ENCODE results near the gene SLTM.
"Not testable (repeated sequence)": the region's sequence is repeated elsewhere in the genome, so short reads cannot be mapped to it uniquely, and the experiment has no call there.

SLTM gene

GRCh38 chr15:58929891-58930416, 3.5 kb downstream of the SLTM start:
- TF ChIP-seq CTCF (IDR thresholded peaks at IDR 0.05; ENCODE audit: borderline replicate concordance, control extremely low read depth, extremely low read depth, insufficient read depth, missing control alignments), result no peak
- no peak for DNase-seq (ENCODE audit: low spot score)
- in situ Hi-C loops (cut with MboI; ENCODE audit: low sequenced_read_pairs, unreplicated experiment), result no loop called here

DNA sequence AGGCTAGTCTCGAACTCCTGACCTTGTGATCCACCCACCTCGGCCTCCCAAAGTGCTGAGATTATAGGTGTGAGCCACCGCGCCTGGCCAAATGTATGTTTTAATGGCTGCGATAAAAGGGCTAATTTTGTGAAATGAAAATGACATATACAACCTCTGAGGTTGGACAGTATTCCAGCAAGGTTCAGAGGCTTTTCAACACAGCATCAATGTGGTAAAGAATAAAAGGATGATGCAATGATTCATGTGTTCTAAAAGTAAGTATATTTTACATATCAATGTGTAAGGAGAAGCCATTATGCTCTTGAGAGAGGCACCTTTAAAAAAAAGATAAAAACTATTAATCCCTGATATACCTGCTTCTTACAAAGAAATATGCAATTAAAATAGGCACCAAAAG, 6.7 kb downstream of the SLTM start:
- DNase-seq (ENCODE audit: low spot score), result no peak
- in situ Hi-C loops (cut with MboI; ENCODE audit: low sequenced_read_pairs, unreplicated experiment), result no loop called here
- no peak for TF ChIP-seq CTCF (IDR thresholded peaks at IDR 0.05; ENCODE audit: borderline replicate concordance, control extremely low read depth, extremely low read depth, insufficient read depth, missing control alignments)

DNA sequence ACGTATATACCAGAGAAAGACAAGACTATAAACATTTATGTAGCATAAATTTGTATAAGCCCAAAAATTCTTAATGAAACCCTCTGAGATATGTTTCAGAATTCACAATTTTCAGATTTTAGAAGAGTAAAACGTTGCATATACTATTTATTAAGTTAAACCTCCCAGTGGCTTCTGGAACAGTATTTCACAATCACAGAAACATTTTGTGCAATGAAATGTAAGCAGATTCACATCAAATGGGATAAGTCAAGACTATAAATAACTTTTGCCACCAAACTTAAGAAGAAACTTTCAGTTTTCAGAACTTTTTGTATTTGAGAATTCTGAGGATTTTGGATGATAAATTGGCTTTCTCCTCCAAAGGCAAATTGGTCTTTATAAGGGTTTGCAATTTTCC, 9.2 kb downstream of the SLTM start:
- DNase-seq (ENCODE audit: low spot score), result no peak
- in situ Hi-C loops (cut with MboI; ENCODE audit: low sequenced_read_pairs, unreplicated experiment), result no loop called here
- no peak for TF ChIP-seq CTCF (IDR thresholded peaks at IDR 0.05; ENCODE audit: borderline replicate concordance, control extremely low read depth, extremely low read depth, insufficient read depth, missing control alignments)

DNA sequence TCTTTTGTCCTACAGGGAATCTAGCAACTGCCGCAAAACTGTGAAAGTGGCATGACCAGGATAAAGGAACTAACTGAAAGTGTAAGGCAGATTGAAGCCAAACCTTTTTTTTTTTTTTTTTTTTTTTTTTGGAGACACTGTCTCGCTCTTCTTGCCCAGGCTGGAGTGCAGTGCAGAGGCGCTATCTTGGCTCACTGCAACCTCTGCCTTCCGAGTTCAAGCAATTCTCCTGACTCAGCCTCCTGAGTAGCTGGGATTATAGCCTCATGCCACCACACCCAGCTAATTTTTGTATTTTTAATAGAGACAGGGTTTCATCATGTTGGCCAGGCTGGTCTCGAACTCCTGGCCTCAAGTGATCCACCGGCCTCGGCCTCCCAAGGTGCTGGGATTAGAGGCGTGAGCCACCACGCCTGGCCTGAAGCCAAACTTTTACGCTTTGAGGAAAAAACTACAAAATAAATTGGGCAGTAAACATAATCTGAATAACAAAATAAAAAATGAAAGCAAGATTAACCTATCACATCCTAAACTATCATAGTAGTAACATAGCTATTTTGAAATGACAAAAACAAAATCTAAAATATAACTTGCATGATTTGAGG, 9.7 kb downstream of the SLTM start:
- in situ Hi-C loops (cut with MboI; ENCODE audit: low sequenced_read_pairs, unreplicated experiment), result no loop called here
- no peak for DNase-seq (ENCODE audit: low spot score)
- TF ChIP-seq CTCF (IDR thresholded peaks at IDR 0.05; ENCODE audit: borderline replicate concordance, control extremely low read depth, extremely low read depth, insufficient read depth, missing control alignments), result no peak

DNA sequence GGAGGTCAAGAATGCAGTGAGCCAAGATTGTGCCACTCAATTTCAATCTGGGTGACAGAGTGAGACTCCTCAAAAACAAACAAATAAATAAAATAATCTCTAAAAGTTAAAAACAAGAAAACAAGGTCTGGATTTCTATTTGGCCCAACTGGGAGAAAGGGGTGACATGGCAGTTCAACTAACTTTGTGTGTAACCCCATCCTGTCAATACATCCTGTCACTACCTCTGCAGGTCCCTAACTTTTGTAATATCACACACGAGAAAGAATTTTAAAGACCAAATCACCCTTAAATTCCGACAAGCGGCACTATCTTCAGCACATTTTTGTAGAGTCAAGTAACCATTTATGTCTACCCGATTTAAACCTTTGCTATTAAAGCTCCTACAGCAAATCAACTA, 10.2 kb downstream of the SLTM start:
- TF ChIP-seq CTCF (IDR thresholded peaks at IDR 0.05; ENCODE audit: borderline replicate concordance, control extremely low read depth, extremely low read depth, insufficient read depth, missing control alignments), result no peak
- in situ Hi-C loops (cut with MboI; ENCODE audit: low sequenced_read_pairs, unreplicated experiment), result no loop called here
- DNase-seq (ENCODE audit: low spot score), result no peak

GRCh38 chr15:58921267-58921790, 12.2 kb downstream of the SLTM start:
- TF ChIP-seq CTCF (IDR thresholded peaks at IDR 0.05; ENCODE audit: borderline replicate concordance, control extremely low read depth, extremely low read depth, insufficient read depth, missing control alignments), result no peak
- no peak for DNase-seq (ENCODE audit: low spot score)
- in situ Hi-C loops (cut with MboI; ENCODE audit: low sequenced_read_pairs, unreplicated experiment), result no loop called here

DNA sequence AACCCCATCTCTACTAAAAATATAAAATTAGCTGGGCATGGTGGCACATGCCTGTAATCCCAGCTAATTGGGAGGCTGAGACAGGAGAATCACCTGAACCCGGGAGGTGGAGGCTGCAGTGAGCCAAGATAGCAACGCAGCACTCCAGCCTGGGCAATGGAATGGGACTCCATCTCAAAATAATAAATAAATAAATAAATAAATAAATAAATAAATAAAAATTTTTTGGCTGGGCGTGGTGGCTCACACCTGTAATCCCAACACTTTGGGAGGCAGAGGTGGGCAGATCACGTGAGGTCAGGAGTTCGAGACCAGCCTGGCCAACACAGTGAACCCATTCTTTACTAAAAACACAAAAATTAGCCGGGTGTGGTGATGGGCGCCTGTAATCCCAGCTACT, 13.0 kb downstream of the SLTM start:
- in situ Hi-C loops (cut with MboI; ENCODE audit: low sequenced_read_pairs, unreplicated experiment); DNase-seq (ENCODE audit: low spot score): not testable (repeated sequence)

All from GM13976 (cell line).